Type B pancreatic cell (in vitro differentiated cells): Measurements from ENCODE around the gene NRK. TPM values are rescaled to one million over a fixed set of nuclear protein-coding genes. Genes with fewer than 3 reads are reported as not detected.

ENCODE experiments used
- DNase-seq: peaks from one replicate; pipeline ENCODE4 v3.0.0; 2021; ENCODE audit warnings: mixed read lengths; ENCODE audit not compliant: unreplicated experiment; ENCODE audit errors: extremely low spot score
- H3K27ac Mint-ChIP-seq: 2 replicates; pipeline ENCODE4 v1.8.0; 2021; ENCODE audit warnings: mild to moderate bottlenecking, mixed read lengths
- H3K27me3 Mint-ChIP-seq: 2 replicates; pipeline ENCODE4 v1.8.0; 2021; ENCODE audit warnings: mixed read lengths
- H3K36me3 Mint-ChIP-seq: 2 replicates; pipeline ENCODE4 v1.8.0; 2021; ENCODE audit warnings: mixed read lengths
- H3K4me1 Mint-ChIP-seq: one replicate; pipeline ENCODE4 v1.8.0; 2021; ENCODE audit warnings: mixed read lengths; ENCODE audit not compliant: unreplicated experiment
- H3K4me3 Mint-ChIP-seq: 2 replicates; pipeline ENCODE4 v1.8.0; 2021; ENCODE audit warnings: mild to moderate bottlenecking, mixed read lengths
- H3K9me3 Mint-ChIP-seq: 2 replicates; pipeline ENCODE4 v1.8.0; 2021; ENCODE audit warnings: mixed read lengths
- CTCF ChIP-seq: fragments of 200-600 bp; sonication (generic); conservative IDR thresholded peaks from 2 replicates; pipeline ENCODE4 v1.5.0; 2021; ENCODE audit warnings: antibody characterized with exemption, mild to moderate bottlenecking
- total RNA-seq: library from RNA; stranded (reverse); gene quantifications from 2 replicates; pipeline ENCODE4 v1.2.1, GENCODE V29; 2021; ENCODE audit warnings: low replicate concordance

Gene NRK
- total RNA-seq, 1 donor from 2014 or later: 19.7 TPM

GRCh38 chrX:105882581-105883275 is 60.4 kb downstream of the NRK start:
- DNase-seq: no peak
- Mint-ChIP-seq H3K27me3 (no peaks in the 10 kb centered on the region), H3K4me3 (no peak overlapping the region), H3K4me1 (peaks cover 5% of the 10 kb centered on the region), H3K9me3 (no peaks in the 10 kb centered on the region), H3K27ac (no peak overlapping the region), H3K36me3 (peaks cover 3% of the 10 kb centered on the region)
- TF ChIP-seq CTCF: no peak

- no peaks in the 10 kb centered on the region for H3K27me3 Mint-ChIP-seq
- no peak for TF ChIP-seq CTCF
- H3K4me3 Mint-ChIP-seq: no peak overlapping the region
- no peak for DNase-seq
- no peaks in the 10 kb centered on the region for H3K36me3 Mint-ChIP-seq
- no peaks in the 10 kb centered on the region for H3K4me1 Mint-ChIP-seq
- H3K27ac Mint-ChIP-seq: no peak overlapping the region
- no peaks in the 10 kb centered on the region for H3K9me3 Mint-ChIP-seq
Measured at GRCh38 chrX:105894721-105895120, 72.4 kb downstream of the NRK start.

- no peak for TF ChIP-seq CTCF
- Mint-ChIP-seq H3K27me3 (no peaks in the 10 kb centered on the region), H3K36me3 (no peaks in the 10 kb centered on the region), H3K4me1 (no peaks in the 10 kb centered on the region), H3K4me3 (no peak overlapping the region), H3K9me3 (no peaks in the 10 kb centered on the region), H3K27ac (no peak overlapping the region)
- no peak for DNase-seq
Measured at GRCh38 chrX:105909576-105909975, 87.2 kb downstream of the NRK start.

- Mint-ChIP-seq H3K9me3 (no peaks in the 10 kb centered on the region), H3K4me1 (no peaks in the 10 kb centered on the region), H3K27me3 (no peaks in the 10 kb centered on the region), H3K36me3 (no peaks in the 10 kb centered on the region), H3K4me3 (no peak overlapping the region), H3K27ac (no peak overlapping the region)
- TF ChIP-seq CTCF: no peak
- no peak for DNase-seq
Measured at GRCh38 chrX:105910563-105911105, 88.3 kb downstream of the NRK start.

GRCh38 chrX:105945266-105945665 is 122.9 kb downstream of the NRK start:
- no peak overlapping the region for H3K27ac Mint-ChIP-seq
- DNase-seq: no peak
- no peaks in the 10 kb centered on the region for H3K9me3 Mint-ChIP-seq
- no peaks in the 10 kb centered on the region for H3K27me3 Mint-ChIP-seq
- no peak overlapping the region for H3K4me3 Mint-ChIP-seq
- no peaks in the 10 kb centered on the region for H3K4me1 Mint-ChIP-seq
- peaks cover 3% of the 10 kb centered on the region for H3K36me3 Mint-ChIP-seq
- no peak for TF ChIP-seq CTCF
